GM18873 (cell line): ENCODE data around the gene RAB41.
"Not testable (repeated sequence)": the region's sequence is repeated elsewhere in the genome, so short reads cannot be mapped to it uniquely, and the experiment has no call there.

Experiments
- ATAC-seq: cut with Tn5 transposase; IDR thresholded peaks from one replicate; pipeline ENCODE4 v1.9.1; 2021; ENCODE audit warnings: mild to moderate bottlenecking, moderate library complexity, moderate number of reproducible peaks; ENCODE audit not compliant: unreplicated experiment, low FRiP score

Gene RAB41

GRCh38 chrX:70281951-70282350 lies at the start of gene RAB41:
Gene RAB41, plus strand, starts transcription at chrX:70282172. Its CDS starts 46 bp downstream, at chrX:70282218.
- ATAC-seq, result no peak

- ATAC-seq, result no peak
Observed at GRCh38 chrX:70234355-70234754, 47.6 kb upstream of the RAB41 start, which contains the start of gene AWAT1. Gene AWAT1, plus strand, starts transcription at chrX:70234655. Its CDS starts 41 bp downstream, at chrX:70234696.

- ATAC-seq, result no peak
Observed at GRCh38 chrX:70240751-70241150, 41.2 kb upstream of the RAB41 start.

- no peak for ATAC-seq
Observed at GRCh38 chrX:70241501-70241900, 40.5 kb upstream of the RAB41 start.

GRCh38 chrX:70243601-70244000 lies 38.4 kb upstream of the RAB41 start:
- ATAC-seq, result not testable (repeated sequence)

- ATAC-seq, result no peak
Observed at GRCh38 chrX:70244881-70245280, 37.1 kb upstream of the RAB41 start.

GRCh38 chrX:70247252-70247651 lies 34.7 kb upstream of the RAB41 start:
- no peak for ATAC-seq

- no peak for ATAC-seq
Observed at GRCh38 chrX:70252491-70252890, 29.5 kb upstream of the RAB41 start.

- ATAC-seq, result no peak
Observed at GRCh38 chrX:70253377-70254062, 28.5 kb upstream of the RAB41 start.

- ATAC-seq, result no peak
Observed at GRCh38 chrX:70254063-70254400, 27.9 kb upstream of the RAB41 start.

- no peak for ATAC-seq
Observed at GRCh38 chrX:70254909-70255308, 27.1 kb upstream of the RAB41 start.

- no peak for ATAC-seq
Observed at GRCh38 chrX:70255452-70255851, 26.5 kb upstream of the RAB41 start.

- no peak for ATAC-seq
Observed at GRCh38 chrX:70257423-70258288, 24.3 kb upstream of the RAB41 start.

- ATAC-seq, result no peak
Observed at GRCh38 chrX:70260104-70260503, 21.9 kb upstream of the RAB41 start, which contains the start of gene P2RY4. Gene P2RY4, minus strand, starts transcription at chrX:70260204. Its CDS starts 580 bp downstream, at chrX:70259624.

GRCh38 chrX:70262952-70263567 lies 18.9 kb upstream of the RAB41 start:
- ATAC-seq, result no peak

- ATAC-seq, result no peak
Observed at GRCh38 chrX:70264784-70265183, 17.2 kb upstream of the RAB41 start.

GRCh38 chrX:70268034-70268433 lies 13.9 kb upstream of the RAB41 start, which contains the start of gene ARR3:
Gene ARR3, plus strand, starts transcription at chrX:70268334. Its CDS starts 1,052 bp downstream, at chrX:70269386.
- no peak for ATAC-seq

GRCh38 chrX:70274029-70274428 lies 7.9 kb upstream of the RAB41 start:
- ATAC-seq, result not testable (repeated sequence)

GRCh38 chrX:70279081-70279480 lies 2.9 kb upstream of the RAB41 start:
- ATAC-seq, result no peak

GRCh38 chrX:70280573-70280972 lies 1.4 kb upstream of the RAB41 start:
- no peak for ATAC-seq

GRCh38 chrX:70289168-70289792 lies 7.3 kb downstream of the RAB41 start:
- ATAC-seq, result no peak
